ENCODE data around the gene FAM221A.

The FAM221A gene

GRCh38 chr7:23713285-23714149 lies 33.5 kb downstream of the FAM221A start:
- no peaks in the 10 kb centered on the region for H3K27me3 ChIP-seq (ENCODE audit: low read length)
- H3K4me2 ChIP-seq (ENCODE audit: low read depth, low read length, poor library complexity, severe bottlenecking), result no peak overlapping the region
- H3K9me3 ChIP-seq (ENCODE audit: insufficient read depth, low read length), result no peaks in the 10 kb centered on the region
- H3K4me3 ChIP-seq (ENCODE audit: insufficient read depth, low read length, poor library complexity, severe bottlenecking), result no peak overlapping the region
- no peak overlapping the region for H2AFZ ChIP-seq (ENCODE audit: low read depth, low read length, severe bottlenecking)
- TF ChIP-seq EZH2phosphoT487 (conservative IDR thresholded peaks at IDR 0.05; ENCODE audit: low read length), result no peak
- TF ChIP-seq CTCF (IDR thresholded peaks at IDR 0.05; ENCODE audit: insufficient read depth, low read length, poor library complexity, severe bottlenecking), result no peak
- H3F3A ChIP-seq (ENCODE audit: insufficient read depth), result no peaks in the 10 kb centered on the region
- no peak overlapping the region for H3K9ac ChIP-seq (ENCODE audit: low read length)
- no peaks in the 10 kb centered on the region for H3K9me2 ChIP-seq (replicated peaks; ENCODE audit: insufficient read depth, low read length)
- H4K20me1 ChIP-seq (ENCODE audit: low read depth, low read length), result no peaks in the 10 kb centered on the region
- H3K36me3 ChIP-seq (ENCODE audit: low read length), result no peaks in the 10 kb centered on the region
- no peak overlapping the region for H3K27ac ChIP-seq (ENCODE audit: low read depth, low read length)
- H3K79me2 ChIP-seq (ENCODE audit: insufficient read depth, low read length), result no peaks in the 10 kb centered on the region

- H3K27ac ChIP-seq (ENCODE audit: low read depth, low read length), result no peak overlapping the region
- no peak overlapping the region for H3K4me2 ChIP-seq (ENCODE audit: low read depth, low read length, poor library complexity, severe bottlenecking)
- H3K79me2 ChIP-seq (ENCODE audit: insufficient read depth, low read length), result no peaks in the 10 kb centered on the region
- H3K9ac ChIP-seq (ENCODE audit: low read length), result no peak overlapping the region
- no peak overlapping the region for H2AFZ ChIP-seq (ENCODE audit: low read depth, low read length, severe bottlenecking)
- no peaks in the 10 kb centered on the region for H4K20me1 ChIP-seq (ENCODE audit: low read depth, low read length)
- no peak for TF ChIP-seq CTCF (IDR thresholded peaks at IDR 0.05; ENCODE audit: insufficient read depth, low read length, poor library complexity, severe bottlenecking)
- TF ChIP-seq EZH2phosphoT487 (conservative IDR thresholded peaks at IDR 0.05; ENCODE audit: low read length), result no peak
- H3K9me2 ChIP-seq (replicated peaks; ENCODE audit: insufficient read depth, low read length), result no peaks in the 10 kb centered on the region
- no peaks in the 10 kb centered on the region for H3K9me3 ChIP-seq (ENCODE audit: insufficient read depth, low read length)
- no peaks in the 10 kb centered on the region for H3K27me3 ChIP-seq (ENCODE audit: low read length)
- no peaks in the 10 kb centered on the region for H3F3A ChIP-seq (ENCODE audit: insufficient read depth)
- no peaks in the 10 kb centered on the region for H3K36me3 ChIP-seq (ENCODE audit: low read length)
- no peak overlapping the region for H3K4me3 ChIP-seq (ENCODE audit: insufficient read depth, low read length, poor library complexity, severe bottlenecking)
These were observed 34.1 kb downstream of the FAM221A start for GRCh38 chr7:23714150-23714464.

- no peaks in the 10 kb centered on the region for H3K9me3 ChIP-seq (ENCODE audit: insufficient read depth, low read length)
- H3K36me3 ChIP-seq (ENCODE audit: low read length), result no peaks in the 10 kb centered on the region
- H3K79me2 ChIP-seq (ENCODE audit: insufficient read depth, low read length), result no peaks in the 10 kb centered on the region
- H2AFZ ChIP-seq (ENCODE audit: low read depth, low read length, severe bottlenecking), result no peak overlapping the region
- no peaks in the 10 kb centered on the region for H4K20me1 ChIP-seq (ENCODE audit: low read depth, low read length)
- no peaks in the 10 kb centered on the region for H3K27me3 ChIP-seq (ENCODE audit: low read length)
- no peaks in the 10 kb centered on the region for H3K9me2 ChIP-seq (replicated peaks; ENCODE audit: insufficient read depth, low read length)
- no peak overlapping the region for H3K9ac ChIP-seq (ENCODE audit: low read length)
- no peaks in the 10 kb centered on the region for H3F3A ChIP-seq (ENCODE audit: insufficient read depth)
- no peak overlapping the region for H3K4me2 ChIP-seq (ENCODE audit: low read depth, low read length, poor library complexity, severe bottlenecking)
- TF ChIP-seq CTCF (IDR thresholded peaks at IDR 0.05; ENCODE audit: insufficient read depth, low read length, poor library complexity, severe bottlenecking), result no peak
- no peak for TF ChIP-seq EZH2phosphoT487 (conservative IDR thresholded peaks at IDR 0.05; ENCODE audit: low read length)
- H3K4me3 ChIP-seq (ENCODE audit: insufficient read depth, low read length, poor library complexity, severe bottlenecking), result no peak overlapping the region
- no peak overlapping the region for H3K27ac ChIP-seq (ENCODE audit: low read depth, low read length)
These were observed 34.6 kb downstream of the FAM221A start for GRCh38 chr7:23714579-23714978.
